SIG-M5 treated with dmso at 0.1 percent for 504 hours (cell line): Measurements from ENCODE around the gene NAMPT.
"Not testable (repeated sequence)": the region's sequence is repeated elsewhere in the genome, so short reads cannot be mapped to it uniquely, and the experiment has no call there.

Experiments
- DNase-seq: peaks from one replicate; lab custom pipeline; 2025; ENCODE audit not compliant: unreplicated experiment; lab: John Stamatoyannopoulos, UW

Gene NAMPT

GRCh38 chr7:106284714-106285050 is at the start of gene NAMPT:
Gene NAMPT (minus strand): TSS chr7:106284983. CDS start chr7:106284884, 99 bp downstream.
- DNase-seq = no peak

DNA sequence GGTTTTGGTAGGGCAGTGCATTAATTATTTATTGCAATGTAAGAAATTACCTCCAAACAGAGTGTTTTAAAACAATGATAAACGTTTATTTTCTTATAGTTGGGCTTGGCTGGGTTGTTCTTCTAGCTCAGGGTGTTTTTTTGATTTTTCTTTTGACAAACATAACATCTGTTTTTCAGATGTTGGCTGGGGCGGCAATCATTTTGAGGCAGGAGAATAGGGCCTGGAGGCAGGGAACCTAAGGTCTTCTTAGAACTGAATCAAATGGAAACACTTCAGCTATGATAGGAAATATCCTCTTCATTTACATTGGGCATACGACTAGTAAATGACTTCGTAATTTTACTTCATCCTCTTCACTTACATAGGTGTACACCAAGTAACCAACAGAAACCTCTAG is 47.4 kb upstream of the NAMPT start:
- no peak for DNase-seq

DNA sequence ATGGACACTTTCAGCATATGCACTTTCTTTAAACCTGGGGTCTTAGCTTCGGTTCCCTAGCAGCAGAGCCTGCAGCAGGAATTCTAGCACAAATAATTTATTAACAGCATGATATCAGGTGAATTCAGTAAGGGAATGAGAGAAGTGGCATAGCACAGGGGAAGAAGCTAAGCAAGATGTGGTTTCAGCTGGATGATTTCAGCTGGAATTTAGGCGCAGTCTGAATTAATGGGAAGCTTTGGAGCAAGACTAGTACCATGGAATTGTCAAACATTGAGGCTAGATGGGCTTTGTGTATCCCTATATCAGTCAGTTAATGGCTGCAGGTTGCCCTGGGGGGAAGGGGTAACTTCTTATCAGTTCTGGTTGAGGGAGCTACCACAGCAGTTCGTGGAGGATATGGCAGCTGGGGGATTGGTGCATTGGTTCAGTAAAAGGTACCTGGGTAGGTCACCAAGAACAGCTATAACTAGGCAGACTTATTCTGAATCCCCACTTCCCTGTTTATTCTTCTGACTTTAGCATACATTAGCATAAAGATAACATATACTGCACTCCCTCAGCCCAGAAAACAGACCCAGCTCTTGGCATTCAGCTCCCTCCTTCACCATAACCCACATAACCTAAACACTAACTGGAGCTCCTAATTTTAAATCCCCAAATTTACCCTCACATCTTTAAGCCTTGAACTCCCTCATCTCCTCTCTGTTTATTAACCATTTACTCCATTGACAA is 46.8 kb upstream of the NAMPT start:
- no peak for DNase-seq

- DNase-seq = no peak
These were observed 45.4 kb upstream of the NAMPT start for GRCh38 chr7:106329971-106330733.

- no peak for DNase-seq
These were observed 44.6 kb upstream of the NAMPT start for GRCh38 chr7:106329408-106329807.

DNA sequence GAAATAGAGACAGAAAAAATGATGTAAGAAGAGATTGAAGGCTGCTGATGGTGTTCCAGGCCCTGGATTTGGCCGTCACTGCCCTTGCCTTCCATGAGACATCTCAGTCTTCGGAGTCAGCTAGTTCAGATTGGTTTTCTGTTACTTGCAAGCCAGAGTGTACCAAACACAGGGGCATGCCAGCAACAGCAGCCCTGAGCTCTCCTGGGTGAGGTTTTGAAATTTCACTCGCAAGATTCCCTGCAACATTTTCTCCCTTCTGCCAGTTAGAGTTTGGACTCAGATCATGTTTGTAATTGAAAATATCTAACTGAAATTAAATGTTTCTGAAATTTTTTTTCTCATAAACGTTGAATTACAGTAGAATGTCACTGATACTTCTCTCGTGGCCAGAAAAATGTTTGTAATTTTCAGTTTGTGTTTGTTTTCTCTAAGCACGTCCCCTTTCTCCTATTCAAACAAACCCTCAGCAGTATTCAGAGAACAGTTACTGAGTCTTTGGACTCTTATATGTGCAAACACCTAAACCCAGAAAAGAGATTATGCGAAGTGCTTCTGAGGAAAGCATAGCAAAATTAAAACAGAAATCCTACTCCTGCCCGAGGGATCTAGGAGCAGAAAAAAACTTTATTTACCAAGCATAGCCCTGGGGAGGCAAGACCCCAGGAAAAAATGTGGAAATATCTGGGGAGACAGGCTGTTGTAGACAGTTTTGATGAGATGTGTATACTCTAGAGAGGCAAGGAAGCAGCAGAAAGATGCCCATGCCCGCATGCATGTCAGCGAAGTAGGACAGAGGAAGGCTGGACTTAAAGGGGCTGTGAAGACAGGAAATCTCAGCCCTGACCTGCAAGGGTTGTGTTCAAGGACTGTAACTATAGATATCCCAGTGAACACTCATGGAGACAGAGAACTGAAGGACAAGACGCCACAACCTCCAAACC is 43.0 kb upstream of the NAMPT start:
- DNase-seq = no peak

GRCh38 chr7:106326594-106327537 is 42.1 kb upstream of the NAMPT start:
- no peak for DNase-seq

DNA sequence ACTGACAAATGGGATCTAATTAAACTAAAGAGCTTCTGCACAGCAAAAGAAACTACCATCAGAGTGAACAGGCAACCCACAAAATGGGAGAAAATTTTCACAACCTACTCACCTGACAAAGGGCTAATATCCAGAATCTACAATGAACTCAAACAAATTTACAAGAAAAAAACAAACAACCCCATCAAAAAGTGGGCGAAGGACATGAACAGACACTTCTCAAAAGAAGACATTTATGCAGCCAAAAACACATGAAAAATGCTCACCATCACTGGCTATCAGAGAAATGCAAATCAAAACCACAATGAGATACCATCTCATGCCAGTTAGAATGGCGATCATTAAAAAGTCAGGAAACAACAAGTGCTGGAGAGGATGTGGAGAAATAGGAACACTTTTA is 39.7 kb upstream of the NAMPT start:
- not testable (repeated sequence) for DNase-seq

DNA sequence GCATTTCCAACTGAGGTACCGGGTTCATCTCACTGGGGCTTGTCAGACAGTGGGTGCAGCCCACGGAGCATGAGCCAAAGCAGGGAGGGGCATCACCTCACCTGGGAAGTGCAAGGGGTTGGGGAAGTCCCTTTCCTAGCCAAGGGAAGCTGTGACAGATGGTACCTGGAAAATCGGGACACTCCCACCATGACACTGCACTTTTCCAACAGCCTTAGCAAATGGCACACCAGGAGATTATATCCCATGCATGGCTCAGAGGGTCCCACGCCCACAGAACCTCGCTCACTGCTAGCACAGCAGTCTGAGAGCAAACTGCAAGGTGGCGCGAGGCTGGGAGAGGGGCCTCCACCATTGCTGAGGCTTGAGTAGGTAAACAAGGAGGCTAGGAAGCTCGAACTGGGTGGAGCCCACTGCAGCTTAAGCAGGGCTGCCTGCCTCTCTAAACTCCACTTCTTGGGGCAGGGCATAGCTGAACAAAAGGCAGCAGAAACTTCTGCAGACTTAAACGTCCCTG is 35.5 kb upstream of the NAMPT start:
- not testable (repeated sequence) for DNase-seq

GRCh38 chr7:106318482-106318881 is 33.7 kb upstream of the NAMPT start:
- no peak for DNase-seq

GRCh38 chr7:106317971-106318370 is 33.2 kb upstream of the NAMPT start:
- no peak for DNase-seq

GRCh38 chr7:106316947-106317346 is 32.2 kb upstream of the NAMPT start:
- no peak for DNase-seq

DNA sequence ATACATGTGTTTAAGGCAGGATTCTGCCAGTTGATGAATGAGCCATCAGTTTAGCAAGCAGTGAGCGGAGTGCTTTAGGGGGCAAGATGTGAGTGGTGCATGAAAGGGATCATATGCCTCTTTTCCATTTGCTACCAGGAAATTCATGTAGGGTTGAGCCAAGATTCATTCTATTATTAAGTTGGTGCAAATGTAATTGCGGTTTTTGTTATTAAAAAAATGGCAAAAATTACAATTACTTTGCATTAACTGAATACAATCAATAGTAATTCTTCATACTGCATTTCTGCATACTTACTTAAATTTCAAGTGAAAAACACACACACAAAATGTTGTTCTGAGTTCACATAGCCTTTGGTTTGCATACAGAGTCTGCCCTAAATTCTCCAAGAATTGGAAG is 30.1 kb upstream of the NAMPT start:
- no peak for DNase-seq

- peak; percentile 97 for DNase-seq
These were observed 29.2 kb upstream of the NAMPT start for GRCh38 chr7:106313966-106314365.

- peak; percentile 38 for DNase-seq
These were observed 28.7 kb upstream of the NAMPT start for GRCh38 chr7:106313456-106313901.

DNA sequence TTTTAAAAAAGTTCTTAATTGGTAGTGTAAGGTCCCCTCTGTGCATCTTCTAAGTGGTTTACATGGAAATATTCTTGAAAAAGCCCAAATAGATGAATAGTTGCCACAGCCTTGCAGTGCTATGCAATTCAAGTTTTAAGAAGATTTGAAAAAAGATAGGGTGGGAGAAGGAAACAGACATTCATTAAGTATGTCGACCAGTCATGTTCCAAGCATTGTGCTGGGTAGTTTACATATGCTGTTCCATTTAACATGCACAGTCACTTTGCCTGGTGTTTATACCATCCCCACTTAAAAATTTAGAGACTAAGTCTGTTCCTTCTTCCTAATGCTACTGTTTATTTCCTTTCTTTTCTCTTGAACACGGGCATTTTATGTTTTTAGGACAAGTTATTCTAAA is 28.1 kb upstream of the NAMPT start:
- DNase-seq = no peak

DNA sequence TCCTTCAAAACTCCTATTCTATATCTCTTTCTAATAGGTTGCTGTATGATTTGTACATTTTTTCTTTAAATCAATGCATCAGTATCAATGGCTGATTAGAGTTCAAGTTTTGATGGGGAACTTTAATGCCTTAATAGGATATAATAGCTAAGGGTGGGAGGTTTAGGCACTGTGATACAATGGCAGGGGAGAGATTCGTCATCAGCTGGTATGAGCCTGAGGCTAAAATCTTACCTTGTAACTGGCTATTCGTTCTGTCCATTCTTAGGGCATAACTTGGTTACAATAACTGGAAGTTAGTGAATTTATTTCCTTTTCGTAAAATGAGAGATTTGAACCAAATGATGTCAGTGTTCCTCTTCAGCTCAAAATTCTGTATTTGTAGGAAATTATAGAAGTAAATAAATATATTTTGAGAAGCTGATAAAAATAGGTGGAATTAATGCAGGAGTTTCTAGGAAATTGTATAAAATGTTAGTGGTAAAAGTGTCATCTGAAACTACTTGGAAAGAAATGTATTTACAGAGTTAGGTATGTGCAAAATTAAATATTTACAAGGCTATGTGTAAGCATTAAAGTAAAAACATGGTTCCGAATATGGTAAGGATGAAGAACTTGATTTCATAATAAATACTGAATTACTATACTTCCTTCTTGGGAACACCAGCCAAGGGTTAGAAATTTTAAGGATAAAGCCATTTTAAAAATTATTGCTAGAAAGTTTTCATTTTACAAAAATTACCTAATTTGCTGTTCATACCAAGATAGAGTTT is 27.5 kb upstream of the NAMPT start:
- DNase-seq = no peak

- DNase-seq = no peak
These were observed 24.6 kb upstream of the NAMPT start for GRCh38 chr7:106309362-106309761.

DNA sequence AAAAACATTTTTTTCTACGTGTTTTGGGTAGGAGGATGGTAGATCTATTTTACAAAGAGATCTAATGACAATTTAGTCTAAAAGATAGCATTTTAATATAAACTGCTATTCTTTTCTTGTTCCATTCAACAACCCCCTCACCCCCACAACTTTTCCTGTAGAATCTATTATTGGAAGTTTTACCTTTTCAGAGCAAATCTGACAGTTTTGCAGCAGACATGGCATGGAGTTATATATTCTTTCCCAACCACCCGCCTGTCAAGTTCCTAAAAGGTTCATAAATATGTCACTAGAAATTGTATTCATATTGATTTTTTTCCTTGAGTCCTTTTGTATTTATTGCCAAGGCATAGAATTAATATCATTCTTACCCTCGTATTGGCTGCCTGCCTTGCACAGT is 21.5 kb upstream of the NAMPT start:
- no peak for DNase-seq
